Fibroblast of lung (primary cell): Measurements from ENCODE around the gene SNRPD1. TPM values are rescaled to one million over a fixed set of nuclear protein-coding genes. Genes with fewer than 3 reads are reported as not detected.
A peak's percentile ranks its signal among the peaks of the same experiment; 100 is the strongest.

Experiments
- DNase-seq, 2 donors: peaks; one replicate each; pipeline versions ENCODE4 v3.0.0 to v3.0.0-alpha.2; 2010; ENCODE audit warnings: low read depth in 2 of 2
- H2AFZ ChIP-seq: 2 replicates; pipeline ENCODE4 v1.5.1; 2012; ENCODE audit warnings: low read length, control low read depth, inconsistent platforms
- H3K27ac ChIP-seq: 2 replicates; pipeline ENCODE4 v1.5.1; 2011; ENCODE audit warnings: low read length, control low read depth; ENCODE audit not compliant: insufficient read depth
- H3K27me3 ChIP-seq: 2 replicates; pipeline ENCODE4 v1.5.1; 2011; ENCODE audit warnings: mild to moderate bottlenecking, low read length; ENCODE audit not compliant: control insufficient read depth, insufficient read depth
- H3K36me3 ChIP-seq: 2 replicates; pipeline ENCODE4 v1.5.1; 2011; ENCODE audit warnings: low read length; ENCODE audit not compliant: control insufficient read depth, insufficient read depth
- H3K4me1 ChIP-seq: 2 replicates; pipeline ENCODE4 v1.5.1; 2011; ENCODE audit warnings: low read length; ENCODE audit not compliant: control insufficient read depth, insufficient read depth; ENCODE audit errors: extremely low read depth
- H3K4me2 ChIP-seq: 2 replicates; pipeline ENCODE4 v1.5.1; 2011; ENCODE audit warnings: low read length, control low read depth; ENCODE audit not compliant: insufficient read depth; ENCODE audit errors: extremely low read depth
- H3K4me3 ChIP-seq, 4 experiments: fragments of 200-600 bp in 1 of 4; sonication (generic) in 1 of 4; replicated peaks in 1 of 4; 2 replicates each; pipeline ENCODE4 v1.5.1; 2011 to 2016; ENCODE audit warnings: low read length in 4 of 4, low read depth in 3 of 4, mild to moderate bottlenecking in 3 of 4, control low read depth in 2 of 4, inconsistent platforms in 1 of 4, mixed read lengths in 1 of 4; ENCODE audit not compliant: insufficient read depth in 1 of 4; ENCODE audit errors: control extremely low read depth in 1 of 4
- H3K79me2 ChIP-seq: 2 replicates; pipeline ENCODE4 v1.5.1; 2012; ENCODE audit warnings: mild to moderate bottlenecking, low read length, inconsistent platforms; ENCODE audit not compliant: control insufficient read depth, insufficient read depth
- H3K9ac ChIP-seq: 2 replicates; pipeline ENCODE4 v1.5.1; 2011; ENCODE audit warnings: mild to moderate bottlenecking, low read length, control low read depth; ENCODE audit not compliant: insufficient read depth
- H3K9me3 ChIP-seq: 2 replicates; pipeline ENCODE4 v1.5.1; 2012; ENCODE audit warnings: low read depth, low read length; ENCODE audit not compliant: control insufficient read depth, insufficient read depth
- H4K20me1 ChIP-seq: 2 replicates; pipeline ENCODE4 v1.5.1; 2011; ENCODE audit warnings: low read length; ENCODE audit not compliant: control insufficient read depth, insufficient read depth; ENCODE audit errors: extremely low read depth
- CTCF ChIP-seq, 2 donors: IDR thresholded peaks in 1 of 2; conservative IDR thresholded peaks in 1 of 2; 1 replicate in 1 of 2; 2 replicates in 1 of 2; pipeline ENCODE4 v1.5.1; 2011 to 2012; ENCODE audit warnings: low read length in 2 of 2, control low read depth in 1 of 2, inconsistent platforms in 1 of 2, low read depth in 1 of 2, mild to moderate bottlenecking in 1 of 2
- EZH2 ChIP-seq: IDR thresholded peaks from 2 replicates; pipeline ENCODE4 v1.5.1; 2012; ENCODE audit warnings: low read length, control low read depth, mild to moderate bottlenecking; ENCODE audit errors: missing control alignments
- polyA plus RNA-seq, 2 donors: library from polyadenylated mRNA; depleted of rRNA in 1 of 2; stranded (reverse) in 1 of 2; unstranded in 1 of 2; fragments of >200 nt; gene quantifications; 2 replicates each; pipeline ENCODE4 v1.2.1, GENCODE V29; 2011 to 2012; ENCODE audit warnings: missing spikeins in 1 of 2
- total RNA-seq: library from RNA; depleted of rRNA; stranded (reverse); fragments of >200 nt; gene quantifications from 2 replicates; pipeline ENCODE4 v1.2.1, GENCODE V29; 2014

SNRPD1 gene
- total and polyA plus RNA-seq, 2 donors (not counting 1 experiment from before 2014, with no cell fraction given): 10.2 to 26.2 TPM

DNA sequence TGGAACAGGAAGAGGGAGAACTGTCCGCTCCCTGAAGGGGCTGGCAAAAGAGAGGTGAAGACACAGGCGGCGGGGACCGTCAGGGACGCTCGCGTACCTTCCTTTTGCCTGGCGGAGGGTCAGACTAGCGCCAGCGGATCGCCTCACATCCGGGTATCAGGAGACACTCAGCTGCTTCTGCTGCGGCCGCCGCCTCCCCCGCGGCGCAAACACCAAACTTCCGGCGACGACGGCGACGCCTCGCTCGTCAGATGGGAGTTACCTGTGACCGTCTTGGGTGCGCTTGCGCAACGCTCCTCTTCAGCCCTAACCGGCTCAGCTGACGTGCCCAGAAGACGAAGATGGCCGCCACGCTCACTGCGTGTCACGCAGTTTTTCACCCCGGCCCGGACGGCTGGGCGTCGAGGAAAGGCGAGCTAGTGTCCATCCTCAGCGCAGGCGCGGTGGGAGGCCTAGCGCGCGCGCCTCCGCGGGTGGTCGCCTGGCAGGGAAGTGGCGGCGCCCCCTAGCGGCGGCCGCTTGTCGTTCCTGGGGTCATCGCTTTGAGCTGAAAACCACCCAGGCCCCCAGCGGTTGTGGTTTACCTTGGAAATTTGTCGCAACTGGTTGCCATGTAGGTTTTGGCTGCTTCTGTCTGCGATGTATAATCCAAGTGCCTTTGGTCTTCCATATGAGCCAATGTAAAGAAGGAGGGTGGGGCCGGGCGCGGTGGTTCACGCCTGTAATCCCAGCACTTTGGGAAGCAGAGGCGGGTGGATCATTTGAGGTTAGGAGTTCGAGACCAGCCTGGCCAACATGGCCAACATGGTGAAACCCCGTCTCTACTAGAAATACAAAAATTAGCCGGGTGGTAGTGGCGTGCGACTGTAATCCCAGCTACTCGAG is 11.3 kb upstream of the SNRPD1 start, which contains the start of gene ESCO1:
ESCO1 (minus strand) TSS at position 179 of the 885 bp plus-strand sequence. CDS start 25,861 bp downstream, outside the sequence.
- Histone ChIP-seq H3K4me3 (peak within 1 kb of the TSS; percentile 90 to 100 (median 99)), H4K20me1 (no peaks in the 10 kb centered on the region), H3K4me2 (peak within 1 kb of the TSS; percentile 89), H3K27ac (peak within 1 kb of the TSS; percentile 99), H3K4me1 (peaks cover 4% of the 10 kb centered on the region), H3K9ac (peak within 1 kb of the TSS; percentile 97), H3K27me3 (no peaks in the 10 kb centered on the region), H3K36me3 (no peaks in the 10 kb centered on the region), H2AFZ (peak within 1 kb of the TSS; percentile 99), H3K79me2 (peaks cover 29% of the 10 kb centered on the region), H3K9me3 (no peaks in the 10 kb centered on the region)
- peak; percentile 56 to 71 for TF ChIP-seq CTCF (conservative IDR thresholded peaks at IDR 0.05 in 1 of 2, IDR thresholded peaks at IDR 0.05 in 1 of 2; ENCODE audit: low read depth in 1 of 2, low read length in 2 of 2)
- TF ChIP-seq EZH2: no peak
- DNase-seq: peak; percentile 97 to 99

GRCh38 chr18:21602299-21602587 is 9.9 kb upstream of the SNRPD1 start:
- H3K79me2 ChIP-seq: peaks cover 21% of the 10 kb centered on the region
- H3K4me1 ChIP-seq: peaks cover 4% of the 10 kb centered on the region
- no peaks in the 10 kb centered on the region for H3K27me3 ChIP-seq
- H2AFZ ChIP-seq: no peak overlapping the region
- no peak overlapping the region for H3K9ac ChIP-seq
- H3K4me3 ChIP-seq: no peak overlapping the region
- H3K9me3 ChIP-seq: no peaks in the 10 kb centered on the region
- TF ChIP-seq EZH2 (no peak), CTCF (conservative IDR thresholded peaks at IDR 0.05 in 1 of 2, IDR thresholded peaks at IDR 0.05 in 1 of 2; ENCODE audit: low read depth in 1 of 2, low read length in 2 of 2) (no peak)
- no peak for DNase-seq
- H3K27ac ChIP-seq: no peak overlapping the region
- H3K4me2 ChIP-seq: no peak overlapping the region
- H4K20me1 ChIP-seq: no peaks in the 10 kb centered on the region
- no peaks in the 10 kb centered on the region for H3K36me3 ChIP-seq

- Histone ChIP-seq H3K9me3 (no peaks in the 10 kb centered on the region), H3K4me1 (no peaks in the 10 kb centered on the region), H2AFZ (peak overlapping the region; percentile 79), H3K27ac (no peak overlapping the region), H3K79me2 (peaks cover 7% of the 10 kb centered on the region), H4K20me1 (no peaks in the 10 kb centered on the region), H3K27me3 (no peaks in the 10 kb centered on the region), H3K9ac (no peak overlapping the region), H3K4me3 (peak overlapping the region in 2 of 4 experiments; percentile 14 to 19), H3K36me3 (no peaks in the 10 kb centered on the region), H3K4me2 (peak overlapping the region; percentile 87)
- DNase-seq: no peak
- TF ChIP-seq CTCF (conservative IDR thresholded peaks at IDR 0.05 in 1 of 2, IDR thresholded peaks at IDR 0.05 in 1 of 2; ENCODE audit: low read depth in 1 of 2, low read length in 2 of 2): no peak
- no peak for TF ChIP-seq EZH2
Measured at GRCh38 chr18:21604671-21605070, 7.4 kb upstream of the SNRPD1 start.
